Measurements from ENCODE around the gene SDF2. TPM values are rescaled to one million over a fixed set of nuclear protein-coding genes. Genes with fewer than 3 reads are reported as not detected.
"Not testable (repeated sequence)": the region's sequence is repeated elsewhere in the genome, so short reads cannot be mapped to it uniquely, and the experiment has no call there.

SDF2 gene
- total and polyA plus RNA-seq, 9 of the 15 experiments (the other 6 are each of a cell fraction or from before 2014, with no cell fraction given): 41.2 to 132 (median 65.6) TPM

GRCh38 chr17:28658342-28658741, 3.4 kb downstream of the SDF2 start:
- H3K36me3 ChIP-seq (ENCODE audit: control insufficient read depth, insufficient read depth, low read length): peaks cover 49% of the 10 kb centered on the region; the same call in 2 of the 3 replicates
- POLR2A ChIA-PET: interaction anchor here (1.0 to 1.3 kb wide), 2 partner anchors 9 to 10 kb away, joined by 3 read pairs; no protein-coding TSS in a partner anchor
- WGBS (ENCODE audit: insufficient coverage, low coverage, missing lambda C conversion rate): 56% methylated on average over 3 of the region's 8 CpGs

GRCh38 chr17:28657756-28658155, 4.0 kb downstream of the SDF2 start:
- ChIA-PET POLR2A (interaction anchor here (0.8 to 1.6 kb wide), 4 partner anchors 8 to 32 kb away, joined by 3 to 6 read pairs (median 4); no protein-coding TSS in a partner anchor), CTCF (ENCODE audit: low intra/inter-chr PET ratio) (no interaction called here)
- Histone ChIP-seq H3K9me3 (replicated peaks; ENCODE audit: control insufficient read depth, insufficient read depth, low read depth, low read length) (no peaks in the 10 kb centered on the region), H3K4me1 (replicated peaks in 1 of 2; ENCODE audit: control insufficient read depth in 2 of 2, insufficient read depth in 2 of 2, low read length in 2 of 2) (peaks cover 2 to 5% of the 10 kb centered on the region in 2 experiments; a peak in 3 of 5 replicates), H3K9me1 (ENCODE audit: control insufficient read depth, insufficient read depth, low read length) (no peaks in the 10 kb centered on the region), H3K79me2 (ENCODE audit: control insufficient read depth, insufficient read depth, low read length) (peaks cover 46% of the 10 kb centered on the region), H3K27me3 (ENCODE audit: control insufficient read depth in 2 of 2, insufficient read depth in 2 of 2, low read length in 2 of 2) (no peaks in the 10 kb centered on the region), H4K20me1 (replicated peaks; ENCODE audit: control insufficient read depth, insufficient read depth, low read length) (peaks cover 5% of the 10 kb centered on the region; the same call in 1 of the 2 replicates), H3K4me2 (ENCODE audit: insufficient read depth, low read length) (no peak overlapping the region), H3K27ac (ENCODE audit: extremely low read depth, low read depth, low read length) (no peak overlapping the region), H3K36me3 (ENCODE audit: control insufficient read depth, insufficient read depth, low read length) (peaks cover 52% of the 10 kb centered on the region; the same call in 2 of the 3 replicates), H3K4me3 (no peak overlapping the region), H3K9ac (ENCODE audit: insufficient read depth in 1 of 2, low read depth in 2 of 2, low read length in 2 of 2) (no peak overlapping the region), H2AFZ (ENCODE audit: low read depth, low read length) (no peak overlapping the region)
- no TSS peak for BruUV-seq (replicated peaks)
- ATAC-seq (no peak), FAIRE-seq (no peak), DNase-seq (ENCODE audit: extremely low read depth in 1 of 4, low spot score in 3 of 4) (no peak)
- in situ Hi-C loops (cut with MboI): no loop called here
- intact Hi-C loops (cut with micrococcal nuclease): no loop called here
- TF ChIP-seq BMI1 (IDR thresholded peaks at IDR 0.05; ENCODE audit: low read length) (no peak), TBP (optimal IDR thresholded peaks at IDR 0.05; ENCODE audit: low read depth, low read length) (no peak), ZNF23 (CRISPR knock-in tag; IDR thresholded peaks at IDR 0.05) (no peak), E2F8 (IDR thresholded peaks at IDR 0.05; ENCODE audit: low read depth, partially characterized antibody) (no peak), ATF1 (CRISPR knock-in tag; IDR thresholded peaks at IDR 0.05) (no peak), ATF1 (tag; IDR thresholded peaks at IDR 0.05) (no peak), ZNF217 (CRISPR knock-in tag; IDR thresholded peaks at IDR 0.05) (no peak), ZNF12 (CRISPR knock-in tag; IDR thresholded peaks at IDR 0.05) (no peak)
- 75% methylated on average over 5 of the region's 5 CpGs for WGBS (ENCODE audit: insufficient coverage, low coverage, missing lambda C conversion rate)

More at GRCh38 chr17:28658342-28658741, 3.4 kb downstream of the SDF2 start:
- H3K9me3 ChIP-seq (replicated peaks; ENCODE audit: control insufficient read depth, insufficient read depth, low read depth, low read length); FAIRE-seq; H3K4me1 ChIP-seq (replicated peaks in 1 of 2; ENCODE audit: control insufficient read depth in 2 of 2, insufficient read depth in 2 of 2, low read length in 2 of 2); BruUV-seq (replicated peaks); DNase-seq (ENCODE audit: extremely low read depth in 1 of 4, low spot score in 3 of 4); H4K20me1 ChIP-seq (replicated peaks; ENCODE audit: control insufficient read depth, insufficient read depth, low read length); in situ Hi-C loops (cut with MboI); H3K4me2 ChIP-seq (ENCODE audit: insufficient read depth, low read length); CTCF ChIA-PET (ENCODE audit: low intra/inter-chr PET ratio); H3K9ac ChIP-seq (ENCODE audit: insufficient read depth in 1 of 2, low read depth in 2 of 2, low read length in 2 of 2); ATAC-seq; H3K4me3 ChIP-seq; H3K27ac ChIP-seq (ENCODE audit: extremely low read depth, low read depth, low read length); H2AFZ ChIP-seq (ENCODE audit: low read depth, low read length); H3K9me1 ChIP-seq (ENCODE audit: control insufficient read depth, insufficient read depth, low read length); H3K27me3 ChIP-seq (ENCODE audit: control insufficient read depth in 2 of 2, insufficient read depth in 2 of 2, low read length in 2 of 2); intact Hi-C loops (cut with micrococcal nuclease): not testable (repeated sequence)
- peaks cover 52% of the 10 kb centered on the region for H3K79me2 ChIP-seq (ENCODE audit: control insufficient read depth, insufficient read depth, low read length)
- TF ChIP-seq DMBX1 (CRISPR knock-in tag; IDR thresholded peaks at IDR 0.05; ENCODE audit: borderline replicate concordance): peak; percentile 22; the same call in 1 of the 2 replicates
- TF ChIP-seq CBFA2T3 (IDR thresholded peaks at IDR 0.05): 0 out of 2 replicates have a peak, but pooled peaks have one; percentile 32
